Measurements from ENCODE around the gene DNAJC8.

The DNAJC8 gene

DNA sequence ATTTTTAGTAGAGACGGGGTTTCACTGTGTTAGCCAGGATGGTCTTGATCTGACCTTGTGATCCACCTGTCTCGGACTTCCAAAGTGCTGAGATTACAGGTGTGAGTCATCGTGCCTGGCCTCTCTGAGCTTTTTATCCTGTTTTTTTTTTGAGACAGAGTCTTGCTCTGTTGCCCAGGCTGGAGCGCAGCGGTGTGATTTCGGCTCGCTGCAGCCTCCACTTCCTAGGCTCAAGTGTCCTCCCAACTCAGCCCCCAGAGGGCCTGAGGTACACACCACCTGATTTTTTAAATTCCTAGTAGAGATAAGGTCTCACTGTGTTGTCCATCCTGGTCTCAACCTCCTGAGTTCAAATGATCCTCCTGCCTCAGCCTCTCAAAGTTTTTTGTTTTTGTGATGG, 46.9 kb upstream of the DNAJC8 start:
- no peaks in the 10 kb centered on the region for H3K27me3 ChIP-seq (ENCODE audit: control insufficient read depth, insufficient read depth, low read length)
- no peaks in the 10 kb centered on the region for H3K4me1 ChIP-seq
- TF ChIP-seq, protein P1, sequence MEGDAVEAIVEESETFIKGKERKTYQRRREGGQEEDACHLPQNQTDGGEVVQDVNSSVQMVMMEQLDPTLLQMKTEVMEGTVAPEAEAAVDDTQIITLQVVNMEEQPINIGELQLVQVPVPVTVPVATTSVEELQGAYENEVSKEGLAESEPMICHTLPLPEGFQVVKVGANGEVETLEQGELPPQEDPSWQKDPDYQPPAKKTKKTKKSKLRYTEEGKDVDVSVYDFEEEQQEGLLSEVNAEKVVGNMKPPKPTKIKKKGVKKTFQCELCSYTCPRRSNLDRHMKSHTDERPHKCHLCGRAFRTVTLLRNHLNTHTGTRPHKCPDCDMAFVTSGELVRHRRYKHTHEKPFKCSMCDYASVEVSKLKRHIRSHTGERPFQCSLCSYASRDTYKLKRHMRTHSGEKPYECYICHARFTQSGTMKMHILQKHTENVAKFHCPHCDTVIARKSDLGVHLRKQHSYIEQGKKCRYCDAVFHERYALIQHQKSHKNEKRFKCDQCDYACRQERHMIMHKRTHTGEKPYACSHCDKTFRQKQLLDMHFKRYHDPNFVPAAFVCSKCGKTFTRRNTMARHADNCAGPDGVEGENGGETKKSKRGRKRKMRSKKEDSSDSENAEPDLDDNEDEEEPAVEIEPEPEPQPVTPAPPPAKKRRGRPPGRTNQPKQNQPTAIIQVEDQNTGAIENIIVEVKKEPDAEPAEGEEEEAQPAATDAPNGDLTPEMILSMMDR (IDR thresholded peaks at IDR 0.05): no peak
- H3K4me2 ChIP-seq (ENCODE audit: low read length): no peak overlapping the region
- no peak overlapping the region for H3K4me3 ChIP-seq (ENCODE audit: low read depth, low read length)
- H3K79me2 ChIP-seq: no peaks in the 10 kb centered on the region
- no peak overlapping the region for H3K9ac ChIP-seq
- H3K36me3 ChIP-seq (ENCODE audit: control insufficient read depth, insufficient read depth, low read length): no peaks in the 10 kb centered on the region
- H2AFZ ChIP-seq: no peak overlapping the region
- no peak overlapping the region for H3K27ac ChIP-seq
- H3K9me3 ChIP-seq (ENCODE audit: control insufficient read depth, low read length): no peaks in the 10 kb centered on the region

DNA sequence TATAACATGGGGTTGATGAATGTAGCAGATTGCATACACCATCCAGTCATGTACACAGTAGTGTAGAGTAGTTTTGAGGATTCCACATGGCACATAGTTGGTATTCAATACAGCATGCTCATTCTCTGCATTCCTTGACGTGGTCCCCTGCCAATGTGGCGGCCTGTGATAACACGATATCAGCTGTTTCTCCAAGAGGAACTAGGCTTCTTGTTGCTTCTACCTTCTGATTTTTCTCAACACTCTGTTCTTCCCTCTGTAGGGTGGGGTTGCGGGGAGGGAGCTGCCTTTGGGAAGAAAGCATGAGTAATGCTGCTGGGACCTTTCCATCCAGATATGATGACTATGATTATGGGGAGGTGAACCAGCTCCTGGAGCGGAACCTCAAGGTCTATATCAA, 45.9 kb upstream of the DNAJC8 start:
- Histone ChIP-seq H3K36me3 (ENCODE audit: control insufficient read depth, insufficient read depth, low read length) (no peaks in the 10 kb centered on the region), H3K9me3 (ENCODE audit: control insufficient read depth, low read length) (no peaks in the 10 kb centered on the region), H3K9ac (no peak overlapping the region), H3K4me2 (ENCODE audit: low read length) (no peak overlapping the region), H3K79me2 (no peaks in the 10 kb centered on the region), H3K4me3 (ENCODE audit: low read depth, low read length) (no peak overlapping the region), H3K27me3 (ENCODE audit: control insufficient read depth, insufficient read depth, low read length) (no peaks in the 10 kb centered on the region), H3K27ac (no peak overlapping the region), H3K4me1 (no peaks in the 10 kb centered on the region), H2AFZ (no peak overlapping the region)
- TF ChIP-seq, protein P1 (IDR thresholded peaks at IDR 0.05): no peak

DNA sequence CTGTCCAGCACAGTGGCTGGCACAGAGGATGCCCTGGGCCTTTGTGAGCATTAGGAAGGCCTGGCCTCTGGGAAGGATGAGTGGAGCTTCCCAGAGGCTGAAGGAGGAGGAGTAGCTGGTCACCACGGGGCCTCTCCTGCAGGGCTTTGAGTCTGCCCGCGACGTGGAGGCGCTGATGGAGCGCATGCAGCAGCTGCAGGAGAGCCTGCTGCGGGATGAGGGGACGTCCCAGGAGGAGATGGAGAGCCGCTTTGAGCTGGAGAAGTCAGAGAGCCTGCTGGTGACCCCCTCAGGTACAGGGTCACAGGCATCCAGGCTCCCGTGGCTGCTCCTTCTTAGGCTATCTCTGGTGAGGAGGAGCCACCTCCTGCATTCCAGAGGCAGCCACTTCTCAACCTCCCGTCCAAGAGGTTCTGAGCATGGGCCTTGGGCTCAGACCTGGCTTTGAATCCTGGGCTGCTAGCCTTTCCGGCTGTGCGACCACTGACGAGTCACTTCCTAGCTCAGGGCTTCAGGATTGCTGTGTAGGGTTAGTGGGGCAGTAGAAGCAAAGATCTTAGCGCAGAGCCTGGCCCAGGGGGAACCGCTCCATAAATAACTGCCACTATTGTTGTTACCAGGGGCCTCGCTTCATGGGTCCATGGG, 40.5 kb upstream of the DNAJC8 start:
- no peaks in the 10 kb centered on the region for H3K4me1 ChIP-seq
- H3K27me3 ChIP-seq (ENCODE audit: control insufficient read depth, insufficient read depth, low read length): no peaks in the 10 kb centered on the region
- no peak overlapping the region for H3K4me2 ChIP-seq (ENCODE audit: low read length)
- no peak overlapping the region for H3K4me3 ChIP-seq (ENCODE audit: low read depth, low read length)
- no peaks in the 10 kb centered on the region for H3K36me3 ChIP-seq (ENCODE audit: control insufficient read depth, insufficient read depth, low read length)
- H3K79me2 ChIP-seq: no peaks in the 10 kb centered on the region
- no peak overlapping the region for H3K9ac ChIP-seq
- no peak overlapping the region for H3K27ac ChIP-seq
- TF ChIP-seq, protein P1 (IDR thresholded peaks at IDR 0.05): no peak
- no peak overlapping the region for H2AFZ ChIP-seq
- H3K9me3 ChIP-seq (ENCODE audit: control insufficient read depth, low read length): no peaks in the 10 kb centered on the region

DNA sequence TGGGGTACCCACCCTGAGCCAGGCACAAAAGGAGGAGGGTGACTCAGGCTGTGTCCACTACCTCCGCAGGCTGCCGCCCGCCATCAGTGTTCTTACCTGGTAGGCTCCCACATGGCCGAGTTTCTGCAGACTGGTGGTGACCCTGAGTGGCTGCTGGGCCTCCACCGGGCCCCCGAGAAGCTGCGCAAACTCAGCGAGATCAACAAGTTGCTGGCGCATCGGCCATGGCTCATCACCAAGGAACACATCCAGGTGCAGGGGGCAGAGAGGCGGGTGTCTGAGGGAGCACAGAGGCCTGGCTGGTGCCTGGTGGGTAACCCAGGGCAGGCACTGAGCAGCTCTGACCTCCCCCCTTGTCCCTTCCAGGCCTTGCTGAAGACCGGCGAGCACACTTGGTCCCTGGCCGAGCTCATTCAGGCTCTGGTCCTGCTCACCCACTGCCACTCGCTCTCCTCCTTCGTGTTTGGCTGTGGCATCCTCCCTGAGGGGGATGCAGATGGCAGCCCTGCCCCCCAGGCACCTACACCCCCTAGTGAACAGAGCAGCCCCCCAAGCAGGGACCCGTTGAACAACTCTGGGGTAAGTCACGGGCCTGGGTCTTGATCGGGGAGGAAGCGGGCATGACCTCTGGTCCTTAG, 39.5 kb upstream of the DNAJC8 start:
- Histone ChIP-seq H3K27me3 (ENCODE audit: control insufficient read depth, insufficient read depth, low read length) (no peaks in the 10 kb centered on the region), H3K4me1 (peaks cover 4% of the 10 kb centered on the region)
- TF ChIP-seq, protein P1 (IDR thresholded peaks at IDR 0.05): no peak

DNA sequence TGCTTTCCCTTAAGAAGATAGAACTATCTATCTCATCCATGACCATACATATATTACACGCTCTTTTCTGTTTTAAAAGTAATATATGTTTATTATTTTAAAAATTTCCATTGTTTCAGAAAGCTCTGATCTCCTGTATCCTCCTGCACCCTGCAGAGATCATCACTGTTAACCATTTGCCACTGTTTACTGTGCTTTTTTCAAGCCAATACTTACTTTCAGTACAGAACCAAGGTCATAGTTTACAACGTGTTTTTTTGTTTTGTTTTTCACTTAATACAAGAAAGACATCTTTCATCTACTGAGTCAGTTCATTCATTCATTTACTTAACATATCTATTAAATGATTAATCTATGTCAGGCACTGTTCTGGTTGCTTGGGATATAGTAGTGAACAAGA, 36.7 kb upstream of the DNAJC8 start:
- no peaks in the 10 kb centered on the region for H3K36me3 ChIP-seq (ENCODE audit: control insufficient read depth, insufficient read depth, low read length)
- H3K9me3 ChIP-seq (ENCODE audit: control insufficient read depth, low read length): no peaks in the 10 kb centered on the region
- H3K4me3 ChIP-seq (ENCODE audit: low read depth, low read length): no peak overlapping the region
- H2AFZ ChIP-seq: no peak overlapping the region
- H3K27ac ChIP-seq: no peak overlapping the region
- TF ChIP-seq, protein P1 (IDR thresholded peaks at IDR 0.05): no peak
- no peak overlapping the region for H3K4me2 ChIP-seq (ENCODE audit: low read length)
- H3K27me3 ChIP-seq (ENCODE audit: control insufficient read depth, insufficient read depth, low read length): no peaks in the 10 kb centered on the region
- no peak overlapping the region for H3K9ac ChIP-seq
- no peaks in the 10 kb centered on the region for H3K79me2 ChIP-seq
- H3K4me1 ChIP-seq: peaks cover 4% of the 10 kb centered on the region

More for the DNA sequence above, 39.5 kb upstream of the DNAJC8 start:
- no peaks in the 10 kb centered on the region for H3K36me3 ChIP-seq (ENCODE audit: control insufficient read depth, insufficient read depth, low read length)
- H3K79me2 ChIP-seq: no peaks in the 10 kb centered on the region
- no peak overlapping the region for H3K4me2 ChIP-seq (ENCODE audit: low read length)
- H3K4me3 ChIP-seq (ENCODE audit: low read depth, low read length): no peak overlapping the region
- no peak overlapping the region for H2AFZ ChIP-seq
- H3K9me3 ChIP-seq (ENCODE audit: control insufficient read depth, low read length): no peaks in the 10 kb centered on the region
- no peak overlapping the region for H3K9ac ChIP-seq
- no peak overlapping the region for H3K27ac ChIP-seq

All from parathyroid adenoma (tissue), 2 donors.